PC-3 (cell line): Measurements from ENCODE around the gene STRADA. TPM values are rescaled to one million over a fixed set of nuclear protein-coding genes. Genes with fewer than 3 reads are reported as not detected.

ENCODE experiments used
- ATAC-seq: fragments of 200-7000 bp; cut with Tn5 transposase; 2 replicates; pipeline ENCODE4 v1.9.1; 2020; ENCODE audit warnings: mild to moderate bottlenecking, moderate library complexity
- BruUV-seq: library from RNA; stranded (reverse); fragments of 400-500 nt; replicated peaks from 2 replicates; lab custom pipeline; 2021; lab: Mats Ljungman, UMichigan
- CTCF ChIA-PET: fragments of 300-600 bp; sonication (Branson Sonifier 250); formaldehyde crosslinking; loops from one replicate; lab custom pipeline; 2022; ENCODE audit warnings: antibody characterized with exemption; lab: Charles Lee
- POLR2A ChIA-PET: fragments of 300-600 bp; sonication (Branson Sonifier 250); formaldehyde crosslinking; loops from one replicate; lab custom pipeline; 2022; ENCODE audit warnings: antibody characterized with exemption; ENCODE audit not compliant: unreplicated experiment; lab: Charles Lee
- DNase-seq: peaks from one replicate; pipeline ENCODE4 v3.0.0-alpha.2; 2015
- H2AFZ ChIP-seq: fragments of 300-600 bp; sonication (generic); 2 replicates; pipeline ENCODE4 v1.6.0; 2016; ENCODE audit warnings: antibody characterized with exemption, low read length
- H3F3A ChIP-seq: fragments of 300-600 bp; sonication (generic); one replicate; pipeline ENCODE4 v1.6.0; 2017; ENCODE audit warnings: antibody characterized with exemption, low read length, control low read depth, mild to moderate bottlenecking; ENCODE audit not compliant: unreplicated experiment
- H3K27ac ChIP-seq: fragments of 300-600 bp; sonication (generic); 2 replicates; pipeline ENCODE4 v1.5.1; 2016; ENCODE audit warnings: mild to moderate bottlenecking, low read length
- H3K27me3 ChIP-seq: fragments of 300-600 bp; sonication (generic); 2 replicates; pipeline ENCODE4 v1.6.1; 2016; ENCODE audit warnings: low read length, mixed read lengths
- H3K36me3 ChIP-seq: fragments of 300-600 bp; sonication (generic); 2 replicates; pipeline ENCODE4 v1.6.1; 2016; ENCODE audit warnings: low read depth, mixed run types, low read length, mixed read lengths
- H3K4me1 ChIP-seq: fragments of 300-600 bp; sonication (generic); 2 replicates; pipeline ENCODE4 v1.5.1; 2016; ENCODE audit warnings: low read length; ENCODE audit not compliant: insufficient read depth
- H3K4me2 ChIP-seq: fragments of 300-600 bp; sonication (generic); 2 replicates; pipeline ENCODE4 v1.6.0; 2016; ENCODE audit warnings: low read length
- H3K4me3 ChIP-seq: fragments of 300-600 bp; sonication (generic); 2 replicates; pipeline ENCODE4 v1.5.1; 2016; ENCODE audit warnings: mild to moderate bottlenecking, low read length, mixed read lengths
- H3K79me2 ChIP-seq: fragments of 300-600 bp; sonication (generic); 2 replicates; pipeline ENCODE4 v1.6.1; 2017; ENCODE audit warnings: low read length, mixed read lengths
- H3K9ac ChIP-seq: fragments of 300-600 bp; sonication (generic); 2 replicates; pipeline ENCODE4 v1.6.0; 2016; ENCODE audit warnings: mild to moderate bottlenecking, low read length
- H3K9me2 ChIP-seq: fragments of 300-600 bp; sonication (generic); replicated peaks from 2 replicates; pipeline ENCODE4 v1.6.1; 2016; ENCODE audit warnings: mixed run types, low read length, mixed read lengths
- H3K9me3 ChIP-seq: fragments of 300-600 bp; sonication (generic); 2 replicates; pipeline ENCODE4 v1.6.1; 2016; ENCODE audit warnings: low read length, mixed read lengths
- H4K20me1 ChIP-seq: fragments of 300-600 bp; sonication (generic); 2 replicates; pipeline ENCODE4 v1.6.1; 2016; ENCODE audit warnings: low read length, mixed read lengths
- CTCF ChIP-seq: fragments of 300-600 bp; sonication (generic); conservative IDR thresholded peaks from 2 replicates; pipeline ENCODE4 v1.5.1; 2017; ENCODE audit warnings: antibody characterized with exemption, low read depth, mild to moderate bottlenecking, low read length
- EZH2 ChIP-seq: fragments of 300-600 bp; sonication (generic); IDR thresholded peaks from one replicate; pipeline ENCODE4 v1.6.1; 2017; ENCODE audit warnings: antibody characterized with exemption, mild to moderate bottlenecking, low read length; ENCODE audit not compliant: unreplicated experiment
- EZH2phosphoT487 ChIP-seq: fragments of 300-600 bp; sonication (generic); IDR thresholded peaks from 2 replicates; pipeline ENCODE4 v1.6.1; 2018; ENCODE audit warnings: mild to moderate bottlenecking, antibody characterized with exemption, low read length, borderline replicate concordance
- intact Hi-C: fragments of 100-400 bp; cut with micrococcal nuclease; formaldehyde crosslinking; loops from 2 replicates; pipeline ENCODE4 v1.9.0; 2023
- total RNA-seq: library from RNA; depleted of rRNA; stranded (reverse); fragments of >200 nt; gene quantifications from 2 replicates; pipeline ENCODE4 v1.2.3, GENCODE V29; 2014

STRADA gene
- total RNA-seq, 1 experiment from 2014 or later: 17.9 TPM

GRCh38 chr17:63705657-63706056 lies 35.9 kb downstream of the STRADA start:
- BruUV-seq: no TSS peak
- Histone ChIP-seq H3K79me2 (no peaks in the 10 kb centered on the region), H3K4me1 (no peaks in the 10 kb centered on the region), H3K9ac (no peak overlapping the region), H4K20me1 (no peaks in the 10 kb centered on the region), H3F3A (no peaks in the 10 kb centered on the region), H3K4me2 (no peak overlapping the region), H3K27me3 (no peaks in the 10 kb centered on the region), H3K27ac (no peak overlapping the region), H3K9me2 (no peaks in the 10 kb centered on the region), H3K4me3 (no peak overlapping the region), H3K36me3 (peaks cover 6% of the 10 kb centered on the region; the same call in 1 of the 2 replicates), H3K9me3 (no peaks in the 10 kb centered on the region), H2AFZ (no peak overlapping the region)
- no peak for DNase-seq
- CTCF ChIA-PET: no interaction called here
- ATAC-seq: no peak
- POLR2A ChIA-PET: no interaction called here
- intact Hi-C loops: no loop called here
- TF ChIP-seq EZH2 (no peak), CTCF (no peak), EZH2phosphoT487 (no peak)

- H3K27me3 ChIP-seq: no peaks in the 10 kb centered on the region
- no peaks in the 10 kb centered on the region for H3F3A ChIP-seq
- H3K4me1 ChIP-seq: no peaks in the 10 kb centered on the region
- intact Hi-C loops: no loop called here
- H3K9me3 ChIP-seq: no peaks in the 10 kb centered on the region
- H3K27ac ChIP-seq: no peak overlapping the region
- H3K4me3 ChIP-seq: no peak overlapping the region
- H2AFZ ChIP-seq: no peak overlapping the region
- no peaks in the 10 kb centered on the region for H3K79me2 ChIP-seq
- H3K36me3 ChIP-seq: peaks cover 6% of the 10 kb centered on the region; the same call in 1 of the 2 replicates
- CTCF ChIA-PET: no interaction called here
- no peaks in the 10 kb centered on the region for H3K9me2 ChIP-seq
- ATAC-seq (no peak), DNase-seq (no peak)
- no peak overlapping the region for H3K4me2 ChIP-seq
- POLR2A ChIA-PET: no interaction called here
- no peaks in the 10 kb centered on the region for H4K20me1 ChIP-seq
- TF ChIP-seq EZH2phosphoT487: no peak
- H3K9ac ChIP-seq: no peak overlapping the region
- no TSS peak for BruUV-seq
Observed at GRCh38 chr17:63704836-63705235, 36.8 kb downstream of the STRADA start.

- intact Hi-C loops: no loop called here
- no peak for ATAC-seq
- Histone ChIP-seq H3K9ac (no peak overlapping the region), H3K27me3 (no peaks in the 10 kb centered on the region), H4K20me1 (no peaks in the 10 kb centered on the region), H3F3A (no peaks in the 10 kb centered on the region), H3K79me2 (no peaks in the 10 kb centered on the region), H3K27ac (no peak overlapping the region), H3K36me3 (peaks cover 2% of the 10 kb centered on the region; the same call in 1 of the 2 replicates), H3K4me1 (peaks cover 2% of the 10 kb centered on the region; the same call in 1 of the 2 replicates), H3K4me3 (no peak overlapping the region), H3K9me3 (no peaks in the 10 kb centered on the region), H3K9me2 (no peaks in the 10 kb centered on the region), H3K4me2 (no peak overlapping the region), H2AFZ (no peak overlapping the region)
- BruUV-seq: no TSS peak
- no peak for DNase-seq
- POLR2A ChIA-PET: no interaction called here
- no peak for TF ChIP-seq EZH2phosphoT487
- no peak for TF ChIP-seq CTCF
- TF ChIP-seq EZH2: no peak
- CTCF ChIA-PET: no interaction called here
Observed at GRCh38 chr17:63704259-63704576, 37.4 kb downstream of the STRADA start.
